HK-2 (cell line): ENCODE measurements around the gene LCAT.
A peak's percentile ranks its signal among the peaks of the same experiment; 100 is the strongest.
"Not testable (repeated sequence)": the region's sequence is repeated elsewhere in the genome, so short reads cannot be mapped to it uniquely, and the experiment has no call there.

Experiments used
- DNase-seq: peaks from one replicate; pipeline ENCODE4 v3.0.0-alpha.2; 2018; ENCODE audit not compliant: unreplicated experiment

The LCAT gene

DNA sequence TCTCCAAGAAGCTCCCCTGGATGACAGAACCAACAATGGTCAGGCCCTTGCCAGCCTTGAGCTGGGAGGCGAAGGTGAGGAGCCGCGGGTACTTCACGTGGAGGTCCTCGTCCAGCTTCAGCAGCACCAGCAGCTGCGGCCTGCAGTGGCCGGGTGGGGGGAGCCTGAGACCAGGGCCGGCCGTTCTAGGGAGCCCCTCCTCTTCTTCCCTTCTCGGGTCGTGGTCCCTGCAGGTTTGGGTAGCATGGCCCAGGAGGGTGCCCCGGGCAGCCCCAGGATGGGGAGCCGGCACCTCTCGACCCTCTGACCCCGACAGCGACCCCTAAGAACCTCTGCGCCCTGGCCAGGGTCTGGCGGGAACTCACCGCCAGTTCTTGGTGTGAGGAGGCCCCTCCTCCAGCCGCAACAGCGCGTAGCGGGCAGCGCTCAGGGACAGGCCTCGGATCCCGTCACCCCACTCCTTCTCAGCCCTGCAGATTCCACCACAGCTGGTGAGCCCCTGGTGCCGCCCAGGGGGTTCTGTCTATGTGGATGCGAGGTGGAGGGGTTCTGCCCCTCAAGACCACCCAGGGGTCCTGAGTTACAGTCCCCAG, 3.1 kb upstream of the LCAT start:
- no peak for DNase-seq

DNA sequence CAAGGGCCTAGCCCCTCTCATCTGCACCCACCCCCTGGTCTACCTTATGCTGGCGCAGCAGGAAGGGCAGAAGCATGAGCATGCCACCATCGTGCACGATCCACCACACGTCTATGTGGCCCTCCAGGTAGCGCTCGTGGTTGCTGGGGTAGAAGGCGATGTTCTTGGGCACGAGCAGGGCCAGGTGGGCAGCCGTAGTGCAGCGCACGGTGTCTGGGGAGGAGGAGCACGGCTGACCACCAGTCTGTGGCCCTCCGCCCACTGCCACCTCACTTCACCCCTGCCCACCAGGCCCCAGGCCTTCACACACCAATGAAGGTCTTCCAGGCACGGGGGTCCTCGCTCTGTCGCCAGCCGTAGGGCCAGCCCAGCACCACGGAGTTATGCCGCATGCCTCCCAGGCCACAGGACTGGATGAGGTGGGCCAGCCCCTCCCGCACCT, 2.2 kb upstream of the LCAT start:
- DNase-seq, result no peak

DNA sequence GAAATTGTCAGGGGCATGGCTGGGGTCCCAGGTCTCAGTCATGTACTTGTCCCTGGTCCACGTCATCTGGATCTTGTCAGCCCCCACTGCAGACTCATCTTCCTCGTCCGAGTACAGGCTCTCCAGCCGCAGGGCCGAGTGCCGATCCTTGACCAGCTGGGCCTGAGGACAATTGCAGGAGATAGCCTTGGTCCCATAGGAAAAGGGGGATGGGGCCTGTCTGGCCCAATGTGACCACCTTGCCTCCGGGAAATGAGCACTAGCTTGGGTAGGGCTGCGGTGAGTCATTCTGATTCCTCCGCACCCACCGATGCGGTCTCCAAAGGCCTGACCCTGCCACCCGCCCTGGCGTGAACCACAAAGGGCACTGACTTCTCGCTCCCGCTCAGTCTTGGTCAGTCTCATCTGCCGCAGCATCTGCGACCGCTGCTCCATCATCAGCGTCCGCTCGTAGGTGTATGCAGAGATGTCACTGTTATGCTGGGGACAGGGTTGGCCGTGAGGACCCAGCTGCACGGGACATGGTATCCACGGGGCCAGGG, 1.5 kb upstream of the LCAT start:
- DNase-seq, result no peak

DNA sequence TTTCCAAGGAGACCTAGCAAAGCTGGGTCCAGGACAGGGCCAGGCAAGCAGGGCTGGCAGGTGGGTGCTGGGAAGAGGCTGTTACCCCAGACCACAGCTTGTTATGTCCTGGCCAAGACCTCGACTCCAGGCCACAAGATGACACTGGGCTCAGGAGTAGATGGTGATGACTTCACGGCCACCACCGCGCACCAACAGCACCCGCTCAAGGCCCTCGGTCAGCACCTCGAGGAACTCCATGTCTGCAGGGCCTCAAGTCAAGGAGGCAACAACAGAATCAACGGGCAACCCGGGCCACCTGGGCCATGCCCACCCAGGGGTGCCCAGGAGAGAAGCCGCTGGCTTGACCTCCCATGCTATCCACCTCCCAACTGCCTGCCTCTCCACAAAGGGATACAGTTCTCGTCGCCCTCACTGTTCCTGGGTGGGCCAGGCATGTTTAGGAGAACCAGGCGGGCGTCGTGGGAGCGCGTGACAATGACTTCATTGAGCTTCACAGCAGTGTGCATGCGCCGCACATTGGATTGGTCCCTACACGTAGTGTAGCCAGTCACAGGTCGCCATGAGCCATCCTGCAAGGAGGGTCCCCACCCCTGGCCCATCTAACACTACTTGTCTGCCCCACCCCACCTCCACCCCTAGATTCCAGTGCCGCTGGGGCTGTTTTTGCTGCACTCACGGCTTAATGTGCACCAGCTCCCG, 921 bp upstream of the LCAT start:
- DNase-seq, result no peak

DNA sequence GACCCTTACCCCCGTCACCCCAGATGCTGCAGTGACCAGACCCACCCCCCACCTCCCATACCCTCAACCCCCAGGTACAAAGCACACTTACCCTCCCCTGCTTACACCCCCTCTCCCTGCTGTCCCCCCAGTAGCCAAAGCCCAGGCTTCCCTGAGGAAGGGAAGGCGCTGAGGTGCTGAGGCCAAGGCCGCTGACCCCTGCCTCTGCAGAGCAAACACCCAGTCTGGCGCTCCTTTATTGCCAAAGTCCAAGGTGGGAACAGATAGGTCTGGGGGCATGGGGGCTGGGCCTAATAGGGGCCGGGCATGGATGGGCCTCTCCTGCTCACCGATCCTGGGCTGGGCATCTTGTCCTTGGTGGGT, 683 bp downstream of the LCAT start:
- no peak for DNase-seq

DNA sequence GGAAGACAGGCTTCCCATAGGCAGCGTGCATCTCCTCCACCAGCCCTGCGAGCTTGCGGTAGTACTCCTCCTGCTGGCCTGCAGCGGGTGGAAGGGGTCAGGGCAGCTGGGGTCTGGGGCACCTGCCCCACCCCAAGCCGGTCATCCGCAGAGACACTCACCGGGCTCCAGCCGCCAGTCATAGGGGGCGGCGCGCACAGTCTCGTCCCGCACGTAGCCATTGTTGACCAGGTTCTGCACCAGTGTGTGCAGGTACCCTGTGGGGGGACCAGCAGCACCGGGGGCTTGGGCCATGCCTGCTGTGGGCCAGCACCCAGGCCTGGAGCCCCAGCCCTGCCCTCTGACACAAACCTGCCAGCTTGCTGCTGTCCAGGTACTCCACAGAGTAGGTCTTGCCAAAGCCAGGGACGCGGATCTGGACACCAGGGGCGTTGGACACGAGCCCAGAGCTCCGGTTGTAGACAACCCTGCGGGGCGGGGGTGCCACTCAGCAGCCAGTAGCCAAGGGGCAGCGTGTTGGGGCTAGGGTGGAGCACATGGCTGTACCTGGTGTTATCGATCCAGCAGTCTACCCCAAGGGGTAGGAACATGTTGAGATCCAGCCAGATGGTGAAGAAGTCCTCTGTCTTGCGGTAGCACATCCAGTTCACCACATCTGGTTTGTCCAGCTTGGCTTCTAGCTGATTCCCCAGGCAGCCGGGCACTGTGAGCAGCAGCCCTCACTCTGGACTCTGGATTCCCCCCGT, 1.2 kb downstream of the LCAT start:
- no peak for DNase-seq

DNA sequence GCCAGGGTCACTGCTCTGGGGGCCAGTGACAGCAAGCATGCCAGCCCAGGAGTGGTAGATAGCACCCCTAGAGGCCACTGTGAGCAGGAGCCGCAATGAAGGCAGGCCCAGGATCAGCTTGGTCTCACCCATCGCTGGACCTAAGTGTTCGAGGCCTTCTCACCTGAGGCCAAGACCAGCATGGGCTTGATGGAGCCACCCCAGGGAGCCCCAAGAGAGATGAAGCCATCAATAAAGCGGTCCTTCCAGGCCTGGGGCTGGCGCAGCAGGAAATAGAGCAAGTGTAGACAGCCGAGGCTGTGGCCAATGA, 1.8 kb downstream of the LCAT start:
- DNase-seq, result peak; percentile 57

DNA sequence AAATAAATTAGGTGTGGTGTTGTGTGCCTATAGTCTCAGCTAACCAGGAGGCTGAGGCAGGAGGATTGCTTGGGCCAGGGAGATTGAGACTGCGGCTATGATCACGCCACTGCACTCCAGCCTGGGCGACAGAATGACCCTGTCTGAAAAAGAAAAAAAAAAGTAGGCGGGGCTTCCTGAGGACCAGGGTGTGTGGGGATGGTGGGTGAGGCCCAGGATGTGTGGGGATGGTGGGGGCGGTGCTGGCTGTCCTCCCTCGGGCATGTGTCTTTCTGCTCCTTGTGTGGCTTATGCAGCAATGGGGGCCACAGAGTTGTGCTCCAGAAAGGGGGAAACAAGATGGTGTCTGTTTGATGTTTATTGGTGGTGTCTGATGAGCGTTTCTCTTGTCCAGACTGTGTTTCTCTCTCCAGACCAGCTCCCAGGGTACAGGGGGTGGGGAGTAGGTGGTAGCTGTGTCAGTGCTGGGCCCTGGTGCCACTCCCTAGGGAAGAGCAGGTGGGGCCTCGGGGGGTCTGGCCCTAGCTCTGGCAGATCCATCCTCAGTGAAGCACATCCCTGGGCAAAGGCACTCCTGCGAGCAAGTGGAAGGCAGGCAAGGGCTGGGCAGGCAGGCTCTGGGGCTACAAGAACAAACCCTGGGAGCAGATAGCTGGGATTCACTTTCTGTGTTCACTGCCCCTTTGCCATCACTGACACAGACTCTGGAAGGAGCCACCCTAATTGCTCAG, 2.3 kb downstream of the LCAT start:
- no peak for DNase-seq

DNA sequence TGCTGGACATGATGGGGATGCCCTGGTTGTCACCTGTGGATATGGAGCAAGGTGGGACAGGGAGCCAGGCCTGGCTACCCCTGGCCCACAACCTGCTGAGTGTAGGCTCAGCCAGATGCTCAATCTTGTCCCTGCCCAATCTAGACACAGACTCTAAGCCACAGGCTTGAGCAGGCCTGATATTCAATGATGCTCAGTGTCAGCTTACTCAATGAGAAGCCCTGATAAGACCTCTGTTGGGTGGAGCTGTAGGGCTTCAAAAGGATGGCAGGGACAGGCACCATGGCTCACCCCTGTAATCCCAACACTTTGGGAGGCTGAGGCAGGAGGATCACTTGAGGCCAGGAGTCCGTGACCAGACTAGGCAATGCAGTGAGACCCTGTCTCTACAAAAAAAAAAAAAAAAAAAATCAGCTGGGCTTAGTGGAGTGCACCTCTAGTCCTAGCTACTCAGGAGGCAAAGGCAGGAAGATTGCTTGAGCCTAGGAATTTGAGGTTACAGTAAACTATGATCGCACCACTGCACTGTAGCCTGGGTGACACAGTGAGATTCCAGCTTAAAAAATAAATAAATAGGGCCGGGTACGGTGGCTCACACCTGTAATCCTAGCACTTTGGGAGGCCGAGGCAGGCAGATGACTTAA, 3.4 kb downstream of the LCAT start:
- DNase-seq, result no peak

DNA sequence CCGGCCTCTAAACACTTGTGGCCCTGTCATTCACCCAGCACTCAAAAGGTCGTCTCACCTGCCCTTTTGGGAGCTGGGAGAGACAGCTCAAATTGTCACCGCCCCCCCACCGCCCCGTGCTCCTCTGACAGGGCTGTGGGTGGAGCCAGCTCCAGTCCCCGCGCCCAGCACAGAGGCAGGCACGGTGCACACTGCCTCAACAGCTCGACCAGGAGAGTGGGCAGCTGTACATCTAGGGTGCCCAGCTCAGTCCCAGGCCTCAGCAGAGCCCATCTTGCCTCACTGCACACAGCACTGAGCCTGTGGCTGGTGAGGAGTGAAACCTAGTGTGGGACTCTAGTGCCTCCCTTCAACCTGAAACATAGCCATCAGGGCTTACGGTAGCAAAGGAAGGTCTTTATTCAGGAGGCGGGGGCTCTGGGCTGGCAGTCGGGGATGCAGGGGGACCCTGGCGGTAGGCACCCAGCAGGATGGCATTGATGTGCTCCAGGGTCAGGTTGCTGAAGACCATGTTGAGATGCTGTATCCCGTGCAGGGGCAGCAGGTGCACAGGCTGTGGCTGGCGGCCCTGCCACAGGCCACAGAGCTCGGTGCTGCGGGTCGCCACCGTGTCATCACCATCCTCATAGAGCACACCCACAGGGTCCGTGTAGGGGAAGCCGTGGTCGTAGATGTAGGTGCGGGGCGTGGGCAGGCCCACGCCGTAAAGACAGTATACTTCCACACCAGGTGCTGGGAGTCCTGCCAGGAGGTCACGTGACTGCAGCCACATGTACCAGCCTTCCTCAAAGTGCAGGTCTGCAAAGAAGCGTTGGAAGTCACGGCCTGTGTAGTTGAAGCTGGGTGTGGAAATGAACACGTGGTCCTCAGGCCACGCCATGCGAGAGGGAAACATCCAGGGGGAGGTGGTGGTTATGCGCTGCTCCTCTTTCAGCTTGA, 4.1 kb downstream of the LCAT start:
- no peak for DNase-seq

DNA sequence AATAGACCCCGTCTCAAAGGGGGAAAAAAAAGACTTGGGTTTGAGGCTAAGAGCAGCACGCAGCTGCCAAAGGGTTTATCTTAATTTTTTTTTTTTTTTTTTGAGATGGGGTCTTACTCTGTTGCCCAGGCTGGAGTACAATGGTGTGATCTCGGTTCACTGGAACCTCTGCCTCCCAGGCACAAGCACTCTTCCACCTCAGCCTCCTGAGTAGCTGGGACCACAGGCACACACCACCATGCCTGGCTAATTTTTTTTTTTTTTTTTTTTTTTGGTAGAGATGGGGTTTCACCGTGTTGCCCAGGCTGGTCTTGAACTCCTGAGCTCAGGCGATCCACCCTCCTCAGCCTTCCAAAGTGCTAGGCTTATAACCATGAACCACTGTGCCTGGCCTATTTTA, 6.2 kb downstream of the LCAT start:
- not testable (repeated sequence) for DNase-seq

DNA sequence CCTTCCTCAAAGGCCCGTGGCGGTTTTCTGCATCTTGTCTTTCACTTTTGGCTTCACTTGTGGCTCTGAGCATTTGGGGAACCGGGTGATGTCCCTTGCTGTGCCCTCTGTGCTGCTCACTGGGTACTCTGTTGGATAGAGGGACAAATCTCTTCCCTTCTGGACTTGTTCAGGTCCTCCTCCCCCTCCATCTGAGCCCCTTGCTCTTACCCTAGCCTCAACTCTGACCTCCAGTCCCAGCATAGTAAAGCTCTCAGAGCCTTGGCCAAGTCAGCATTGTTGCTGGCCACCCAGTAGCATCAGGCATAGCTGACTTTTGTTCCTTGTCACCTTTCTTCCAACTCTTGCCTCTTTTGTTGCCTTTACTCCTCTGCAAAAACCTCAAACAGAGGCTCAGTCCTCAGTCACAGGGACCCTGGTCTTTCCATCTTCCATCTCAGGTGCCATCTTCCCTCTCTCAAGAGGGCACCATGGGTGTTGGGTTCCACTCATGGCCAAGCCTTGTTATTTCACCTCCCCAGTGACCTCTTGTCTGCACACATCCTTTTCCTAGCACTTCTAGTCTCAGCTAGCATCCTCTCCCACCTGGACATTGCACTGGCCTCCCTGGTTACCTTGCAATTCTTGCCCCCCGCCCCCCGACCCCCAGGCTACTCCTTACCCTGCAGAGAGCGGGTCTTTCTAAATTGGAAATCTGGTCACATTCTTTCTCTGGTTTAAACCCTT, 6.9 kb downstream of the LCAT start:
- DNase-seq, result no peak

DNA sequence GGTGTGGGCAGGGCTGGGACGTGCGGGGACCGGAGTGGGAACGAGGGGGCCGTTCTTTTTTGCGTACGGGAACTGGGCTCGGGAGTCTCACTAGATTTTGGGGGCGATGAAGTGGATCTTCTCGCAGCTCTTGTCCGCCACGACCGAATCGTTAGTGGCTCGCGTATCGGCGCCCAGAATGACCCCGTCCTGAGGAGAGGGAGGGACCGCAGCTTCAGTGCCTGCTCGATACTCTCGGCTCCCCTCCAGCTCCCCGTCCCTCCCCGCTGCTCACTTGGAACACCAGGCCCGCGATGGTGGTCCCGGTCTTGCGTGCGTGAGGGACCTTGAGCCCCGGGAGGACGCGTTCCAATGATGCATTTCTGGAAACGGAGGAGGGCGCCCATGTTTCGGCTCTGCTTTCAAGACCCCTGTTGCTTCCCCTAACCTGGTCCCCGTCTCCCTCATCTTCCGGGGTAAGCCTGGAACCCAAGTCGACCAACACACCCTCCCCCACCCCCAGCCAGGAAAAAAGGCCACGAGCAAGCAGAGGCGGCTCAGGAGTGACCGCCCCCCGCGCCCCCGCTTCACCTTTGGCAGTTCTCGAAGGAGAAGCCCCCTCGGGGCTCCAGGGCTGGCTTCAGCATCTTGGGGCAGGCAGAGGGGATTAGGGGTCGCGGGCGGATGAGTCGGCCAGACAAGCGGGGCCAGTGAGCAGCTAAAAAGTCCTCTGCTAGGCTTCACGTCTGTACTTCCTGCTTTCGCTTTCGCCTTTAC, 7.6 kb downstream of the LCAT start, which contains the start of gene PSMB10:
PSMB10 (minus strand) TSS at position 727 of the 756 bp plus-strand sequence; CDS start at position 626, 101 bp downstream.
- peak; percentile 70 for DNase-seq

DNA sequence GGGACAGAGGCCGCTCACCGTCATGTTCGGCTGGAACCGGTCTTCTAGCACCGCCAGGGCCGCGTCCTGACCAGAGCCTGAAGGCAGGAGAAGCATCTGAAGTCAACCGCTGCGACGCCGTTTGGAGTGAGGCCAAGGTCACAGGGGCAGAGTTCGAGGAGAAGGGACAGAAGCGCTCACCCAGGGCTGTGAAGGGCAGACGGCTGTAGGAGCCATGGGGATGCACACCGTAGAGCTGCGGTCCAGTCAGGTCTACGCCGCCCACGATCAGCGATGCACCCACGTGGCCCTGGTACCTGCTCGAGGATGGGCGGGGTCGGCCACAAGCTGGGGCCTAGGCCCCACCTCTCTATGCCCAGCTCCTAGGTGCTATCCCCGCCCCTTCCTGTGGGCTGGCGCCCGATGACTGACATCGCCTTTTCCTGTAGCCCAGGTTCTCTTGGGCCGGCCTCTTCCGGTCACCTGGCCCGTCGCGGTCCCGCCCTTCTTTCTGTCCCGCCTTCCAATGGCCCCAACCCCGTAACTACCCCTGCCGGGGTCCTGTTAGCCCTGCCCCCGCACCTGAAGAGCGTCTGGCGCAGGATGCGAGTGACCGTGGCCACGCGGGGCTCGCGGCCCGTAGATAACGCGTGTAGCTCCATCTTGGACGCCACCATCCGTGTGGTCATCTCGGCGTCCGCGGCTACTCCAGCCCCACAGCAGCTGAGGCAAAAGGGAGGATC, 8.4 kb downstream of the LCAT start:
- DNase-seq, result peak; percentile 98

DNA sequence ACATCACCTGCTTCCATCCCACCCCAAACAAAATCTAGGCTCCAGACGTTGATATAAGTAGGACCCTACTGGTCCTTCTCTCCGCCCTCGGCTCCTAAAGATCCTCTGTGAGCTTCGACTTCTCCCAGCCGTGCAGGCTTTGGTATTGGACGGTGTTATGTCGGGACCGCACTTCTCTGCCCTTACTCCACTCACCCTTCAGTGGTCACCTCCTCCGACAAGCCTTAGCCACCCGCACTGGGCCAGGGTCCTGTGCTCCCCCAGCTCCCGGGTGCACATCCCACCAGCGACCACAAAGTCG, 8.9 kb downstream of the LCAT start:
- DNase-seq, result no peak

DNA sequence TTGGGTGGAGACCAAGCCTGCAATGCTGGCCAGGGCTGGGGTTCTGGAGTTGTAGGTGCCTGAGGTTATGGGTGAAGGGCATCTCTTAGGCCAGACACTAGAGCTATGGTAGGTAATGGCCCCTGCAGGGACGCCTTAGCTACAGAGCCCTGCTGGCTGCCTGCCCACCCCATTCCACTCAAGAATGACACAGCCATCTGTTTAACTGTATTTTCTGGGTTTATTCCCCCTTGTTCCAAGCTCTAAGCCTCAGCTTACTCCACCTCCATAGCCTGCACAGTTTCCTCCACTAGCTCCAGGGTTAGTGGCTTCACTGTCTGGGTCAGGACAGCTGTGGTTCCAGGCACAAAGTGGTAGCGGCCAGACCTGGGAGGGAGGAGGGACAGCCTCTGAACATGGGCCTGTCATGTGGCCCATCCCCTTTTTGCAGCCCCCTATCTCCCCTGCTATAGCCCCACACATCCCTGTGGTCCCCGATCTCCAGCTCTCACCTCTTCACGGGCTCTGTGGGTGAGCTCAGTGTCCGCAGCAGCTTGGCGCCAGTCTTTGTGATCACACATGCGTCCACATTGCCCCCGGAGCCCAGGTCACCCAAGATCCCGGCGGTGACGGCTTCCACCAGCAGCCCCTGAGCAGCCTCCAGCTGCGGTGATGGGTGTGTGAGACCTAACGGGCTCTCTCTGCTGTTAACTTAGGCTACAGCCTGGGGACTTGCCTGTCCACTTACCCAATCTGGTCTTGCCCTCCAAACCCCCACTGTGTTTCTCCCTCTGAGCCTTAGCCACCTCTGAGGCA, 9.4 kb downstream of the LCAT start:
- no peak for DNase-seq

DNA sequence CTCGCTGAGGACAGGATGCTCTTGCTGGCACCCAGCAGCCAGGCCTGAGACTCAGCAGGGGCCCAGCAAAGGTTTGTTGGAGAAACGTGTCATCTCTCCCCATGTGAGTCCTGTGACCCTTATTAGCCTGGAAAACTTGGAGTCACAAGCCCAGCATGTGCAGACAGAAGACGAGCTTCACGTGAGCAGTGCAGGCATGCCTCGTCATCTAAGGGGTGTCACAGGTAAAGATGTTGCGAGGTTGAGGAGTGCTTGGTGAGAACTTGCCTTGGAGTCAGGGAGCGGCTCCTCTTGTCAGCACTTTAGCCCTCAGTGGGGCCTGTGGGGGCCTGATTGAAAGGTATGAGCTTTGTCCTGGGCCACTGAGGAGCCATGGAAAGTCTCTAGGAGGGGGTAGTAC, 10.1 kb downstream of the LCAT start:
- no peak for DNase-seq

DNA sequence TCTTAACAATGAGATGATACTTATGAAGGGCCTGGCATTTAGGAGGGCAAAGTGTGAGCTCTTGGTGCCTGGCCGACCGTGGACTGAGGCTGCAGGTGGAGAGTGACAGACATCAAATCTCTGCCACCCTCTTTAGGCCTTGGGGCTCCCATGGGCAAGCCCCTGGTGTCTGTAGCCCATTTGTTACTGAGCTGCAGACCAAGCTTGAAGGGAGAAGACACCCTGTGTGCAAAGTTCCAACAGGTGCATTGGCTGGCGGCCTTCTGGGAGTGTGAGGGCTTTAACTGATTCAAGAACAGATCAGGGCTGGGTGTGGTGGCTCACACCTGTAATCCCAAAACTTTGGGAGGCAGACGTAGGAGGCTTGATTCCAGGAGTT, 11.5 kb downstream of the LCAT start:
- no peak for DNase-seq
